ENCODE measurements around the gene TEX2. TPM values are rescaled to one million over a fixed set of nuclear protein-coding genes. Genes with fewer than 3 reads are reported as not detected.

TEX2 gene
- polyA plus RNA-seq, 1 of the 3 experiments (the other 2 are of a cell fraction) = 24.0 TPM

GRCh38 chr17:64255764-64256163, 7.3 kb downstream of the TEX2 start:
- no peak overlapping the region for H3K9ac ChIP-seq
- H3K4me3 ChIP-seq (ENCODE audit: low read depth in 2 of 2, low read length in 1 of 2) = no peak overlapping the region
- H3K4me2 ChIP-seq = no peak overlapping the region
- H3K79me2 ChIP-seq (ENCODE audit: insufficient read depth) = peaks cover 92% of the 10 kb centered on the region
- TF ChIP-seq ZBTB33 (IDR thresholded peaks at IDR 0.05; ENCODE audit: borderline replicate concordance, low read depth) (no peak), RFX5 (IDR thresholded peaks at IDR 0.05; ENCODE audit: low read length) (no peak), TCF12 (IDR thresholded peaks at IDR 0.05) (no peak), EZH2phosphoT487 (IDR thresholded peaks at IDR 0.05; ENCODE audit: borderline replicate concordance, low read depth) (no peak), POLR2AphosphoS5 (IDR thresholded peaks at IDR 0.05; ENCODE audit: low read depth, low read length) (no peak), GABPA (IDR thresholded peaks at IDR 0.05; ENCODE audit: low read depth) (no peak), TAF1 (IDR thresholded peaks at IDR 0.05; ENCODE audit: borderline replicate concordance, low read depth, low read length) (no peak), EP300 (IDR thresholded peaks at IDR 0.05; ENCODE audit: borderline replicate concordance in 1 of 2, low read depth in 1 of 2, low read length in 1 of 2) (no peak), FOSL2 (IDR thresholded peaks at IDR 0.05; ENCODE audit: borderline replicate concordance, low read depth) (no peak), GATA2 (CRISPR knock-in tag; IDR thresholded peaks at IDR 0.05) (no peak), NRF1 (IDR thresholded peaks at IDR 0.05; ENCODE audit: low read depth, low read length) (no peak), REST (IDR thresholded peaks at IDR 0.05; ENCODE audit: low read depth, low read length) (no peak), USF2 (IDR thresholded peaks at IDR 0.05; ENCODE audit: borderline replicate concordance, low read depth, low read length) (no peak), MXI1 (IDR thresholded peaks at IDR 0.05; ENCODE audit: low read depth, low read length) (no peak)
- no peaks in the 10 kb centered on the region for H3K9me3 ChIP-seq
- peaks cover 4% of the 10 kb centered on the region; the same call in 1 of the 2 replicates for H4K20me1 ChIP-seq (ENCODE audit: insufficient read depth)
- DNase-seq = no peak
- peaks cover 8% of the 10 kb centered on the region for H3F3A ChIP-seq (replicated peaks; ENCODE audit: insufficient read depth)
- no peak overlapping the region for H2AFZ ChIP-seq (ENCODE audit: low read depth)
- H3K4me1 ChIP-seq (ENCODE audit: control insufficient read depth in 1 of 2, insufficient read depth in 2 of 2, low read depth in 1 of 2, low read length in 1 of 2) = peaks cover 42 to 43% of the 10 kb centered on the region in 2 experiments; a peak in 3 of 4 replicates
- H3K27ac ChIP-seq (ENCODE audit: low read depth in 2 of 2, low read length in 1 of 2) = no peak overlapping the region
- 93% methylated on average over 6 of the region's 6 CpGs for WGBS (ENCODE audit: low lambda C conversion rate)
- no peaks in the 10 kb centered on the region for H3K27me3 ChIP-seq (ENCODE audit: insufficient read depth)
- no peaks in the 10 kb centered on the region for H3K9me2 ChIP-seq
- H3K36me3 ChIP-seq (replicated peaks in 1 of 2; ENCODE audit: control insufficient read depth in 1 of 2, insufficient read depth in 2 of 2, low read length in 1 of 2) = peaks cover 0 to 2% of the 10 kb centered on the region in 2 experiments
- ChIA-PET POLR2A (no interaction called here), CTCF (interaction anchor here (1.0 to 1.3 kb wide), 2 partner anchors 122 to 337 kb away, joined by 3 to 4 read pairs; partner anchors contain the start of gene GH1)
